ENCODE results near the gene SOX14. TPM values are rescaled to one million over a fixed set of nuclear protein-coding genes. Genes with fewer than 3 reads are reported as not detected.

SOX14 gene
- total RNA-seq, 4 donors from 2014 or later = not detected

- no peaks in the 10 kb centered on the region for H3K4me1 ChIP-seq
- no peaks in the 10 kb centered on the region for H3K36me3 ChIP-seq
- no peak overlapping the region for H3K4me3 ChIP-seq
- no peak for DNase-seq
- no peak for TF ChIP-seq POLR2AphosphoS5 (IDR thresholded peaks at IDR 0.05)
- TF ChIP-seq CTCF (IDR thresholded peaks at IDR 0.05) = no peak
- TF ChIP-seq POLR2A (IDR thresholded peaks at IDR 0.05) = no peak
- no peak for TF ChIP-seq EP300 (IDR thresholded peaks at IDR 0.05; ENCODE audit: low read depth)
- intact Hi-C loops (cut with DNase I; ENCODE audit: low total_unique reads) (no loop called here), in situ Hi-C loops (cut with MboI; ENCODE audit: low pct_ligation_motif_present in 1 of 4, low pct_unique_long_range_greater_than_20kb in 1 of 4, low sequenced_read_pairs in 3 of 4) (no loop called here)
- no peaks in the 10 kb centered on the region for H3K9me3 ChIP-seq
- no peak overlapping the region for H3K27ac ChIP-seq
- H3K27me3 ChIP-seq = no peaks in the 10 kb centered on the region
These were observed 45.4 kb downstream of the SOX14 start for GRCh38 chr3:137809509-137809908.

- in situ Hi-C loops (cut with MboI; ENCODE audit: low pct_ligation_motif_present in 1 of 4, low pct_unique_long_range_greater_than_20kb in 1 of 4, low sequenced_read_pairs in 3 of 4) (no loop called here), intact Hi-C loops (cut with DNase I; ENCODE audit: low total_unique reads) (no loop called here)
These were observed 47.9 kb downstream of the SOX14 start for GRCh38 chr3:137812023-137812422.

GRCh38 chr3:137815251-137815650 is 51.1 kb downstream of the SOX14 start:
- H3K4me1 ChIP-seq = no peaks in the 10 kb centered on the region
- H3K27ac ChIP-seq = no peak overlapping the region
- no peak overlapping the region for H3K4me3 ChIP-seq
- H3K9me3 ChIP-seq = no peaks in the 10 kb centered on the region
- intact Hi-C loops (cut with DNase I; ENCODE audit: low total_unique reads) = no loop called here
- no peaks in the 10 kb centered on the region for H3K36me3 ChIP-seq
- no peak for DNase-seq
- no peaks in the 10 kb centered on the region for H3K27me3 ChIP-seq
- in situ Hi-C loops (cut with MboI; ENCODE audit: low pct_ligation_motif_present in 1 of 4, low pct_unique_long_range_greater_than_20kb in 1 of 4, low sequenced_read_pairs in 3 of 4) = no loop called here
- WGBS, 2 donors (ENCODE audit: low coverage in 1 of 2) = 80 to 91% methylated on average over 1 to 8 of the region's 8 CpGs
- TF ChIP-seq EP300 (IDR thresholded peaks at IDR 0.05; ENCODE audit: low read depth) (no peak), POLR2AphosphoS5 (IDR thresholded peaks at IDR 0.05) (no peak), POLR2A (IDR thresholded peaks at IDR 0.05) (no peak), CTCF (IDR thresholded peaks at IDR 0.05) (no peak)

More at GRCh38 chr3:137812023-137812422, 47.9 kb downstream of the SOX14 start:
- Histone ChIP-seq H3K27ac (no peak overlapping the region), H3K9me3 (no peaks in the 10 kb centered on the region), H3K27me3 (no peaks in the 10 kb centered on the region), H3K4me3 (no peak overlapping the region), H3K4me1 (no peaks in the 10 kb centered on the region), H3K36me3 (no peaks in the 10 kb centered on the region)
- DNase-seq = no peak
- no peak for TF ChIP-seq EP300 (IDR thresholded peaks at IDR 0.05; ENCODE audit: low read depth)
- no peak for TF ChIP-seq CTCF (IDR thresholded peaks at IDR 0.05)
- TF ChIP-seq POLR2A (IDR thresholded peaks at IDR 0.05) = no peak
- no peak for TF ChIP-seq POLR2AphosphoS5 (IDR thresholded peaks at IDR 0.05)
- WGBS, 2 donors (ENCODE audit: low coverage in 1 of 2) = 50 to 54% methylated on average over 3 to 4 of the region's 4 CpGs

Other genes starting within 250 kb of the SOX14 start
- not detected for gene CLDN18, start 245.8 kb downstream of the SOX14 start, total RNA-seq